ENCODE data around the gene TRPM1.

TRPM1 gene

GRCh38 chr15:31046759-31047359, 54.7 kb downstream of the TRPM1 start:
- no peak for DNase-seq

- DNase-seq = no peak
Observed at GRCh38 chr15:31045606-31046005, 55.9 kb downstream of the TRPM1 start.

GRCh38 chr15:31042751-31043150, 58.8 kb downstream of the TRPM1 start:
- no peak for DNase-seq

- no peak for DNase-seq
Observed at GRCh38 chr15:31041610-31042009, 59.9 kb downstream of the TRPM1 start.

GRCh38 chr15:31040611-31041010, 60.9 kb downstream of the TRPM1 start:
- no peak for DNase-seq

GRCh38 chr15:31039961-31040360, 61.6 kb downstream of the TRPM1 start:
- DNase-seq = no peak

GRCh38 chr15:31037731-31038477, 63.6 kb downstream of the TRPM1 start:
- DNase-seq = no peak

- no peak for DNase-seq
Observed at GRCh38 chr15:31036783-31037182, 64.7 kb downstream of the TRPM1 start.

- no peak for DNase-seq
Observed at GRCh38 chr15:31035610-31036009, 65.9 kb downstream of the TRPM1 start.

GRCh38 chr15:31034152-31034551, 67.4 kb downstream of the TRPM1 start:
- DNase-seq = no peak

- no peak for DNase-seq
Observed at GRCh38 chr15:31032961-31033371, 68.6 kb downstream of the TRPM1 start.

- no peak for DNase-seq
Observed at GRCh38 chr15:31031471-31032067, 70.0 kb downstream of the TRPM1 start.

GRCh38 chr15:31027910-31028578, 73.5 kb downstream of the TRPM1 start:
- DNase-seq = no peak

GRCh38 chr15:31025996-31026395, 75.5 kb downstream of the TRPM1 start:
- DNase-seq = no peak

- no peak for DNase-seq
Observed at GRCh38 chr15:31024979-31025378, 76.5 kb downstream of the TRPM1 start.

- DNase-seq = no peak
Observed at GRCh38 chr15:31024330-31024729, 77.2 kb downstream of the TRPM1 start.

- no peak for DNase-seq
Observed at GRCh38 chr15:31023841-31024240, 77.7 kb downstream of the TRPM1 start.

- no peak for DNase-seq
Observed at GRCh38 chr15:31021067-31021665, 80.4 kb downstream of the TRPM1 start.

- no peak for DNase-seq
Observed at GRCh38 chr15:31020542-31020941, 81.0 kb downstream of the TRPM1 start.

- no peak for DNase-seq
Observed at GRCh38 chr15:31019986-31020385, 81.5 kb downstream of the TRPM1 start.

GRCh38 chr15:31017311-31017710, 84.2 kb downstream of the TRPM1 start:
- no peak for DNase-seq

GRCh38 chr15:31016446-31016915, 85.0 kb downstream of the TRPM1 start:
- no peak for DNase-seq

- DNase-seq = no peak
Observed at GRCh38 chr15:31014608-31014925, 87.0 kb downstream of the TRPM1 start.

Measured in CD4-positive, alpha-beta T cell treated with Interleukin-4 for 4 hours (primary cell).